ENCODE data around the gene TAF11L13. TPM values are rescaled to one million over a fixed set of nuclear protein-coding genes. Genes with fewer than 3 reads are reported as not detected.

Gene TAF11L13
- total RNA-seq, 4 donors from 2014 or later = not detected

DNA sequence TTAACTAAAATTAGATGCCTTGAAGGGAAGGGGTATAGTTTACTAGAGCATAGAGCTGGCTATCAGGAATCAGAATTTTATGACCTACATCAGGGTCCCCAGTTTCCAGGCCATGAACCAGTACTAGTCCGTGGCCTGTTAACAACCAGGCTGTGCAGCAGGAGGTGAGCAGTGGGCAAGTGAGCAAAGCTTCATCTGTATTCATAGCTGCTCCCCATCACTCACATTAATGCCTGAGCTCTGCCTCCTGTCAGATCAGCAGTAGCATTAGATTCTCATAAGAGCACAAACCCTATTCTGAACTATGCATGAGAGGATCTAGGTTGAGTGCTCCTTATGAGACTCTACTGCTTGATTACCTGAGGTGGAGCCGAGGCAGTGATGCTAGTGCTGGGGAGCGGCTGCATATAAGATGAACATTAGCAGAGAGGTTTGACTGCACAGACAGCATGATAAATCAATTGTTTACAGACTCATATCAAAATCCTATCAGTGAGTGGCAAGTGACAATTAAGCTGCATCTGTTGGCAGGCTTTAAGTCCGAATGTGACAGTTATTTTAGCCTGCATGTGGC, 47.0 kb downstream of the TAF11L13 start:
- Histone ChIP-seq H3K27ac (replicated peaks in 1 of 4) (no peak overlapping the region), H3K9me3 (no peaks in the 10 kb centered on the region), H3K27me3 (no peaks in the 10 kb centered on the region), H3K4me3 (no peak overlapping the region), H3K4me1 (no peaks in the 10 kb centered on the region), H3K36me3 (no peaks in the 10 kb centered on the region)
- TF ChIP-seq POLR2A (IDR thresholded peaks at IDR 0.05; ENCODE audit: low read depth) (no peak), EP300 (IDR thresholded peaks at IDR 0.05) (no peak), POLR2AphosphoS5 (IDR thresholded peaks at IDR 0.05) (no peak), CTCF (IDR thresholded peaks at IDR 0.05) (no peak)
- intact Hi-C loops (cut with DNase I) = no loop called here
- WGBS = 80% methylated on average over 3 of the region's 4 CpGs
- no peak for DNase-seq (ENCODE audit: extremely low spot score)

DNA sequence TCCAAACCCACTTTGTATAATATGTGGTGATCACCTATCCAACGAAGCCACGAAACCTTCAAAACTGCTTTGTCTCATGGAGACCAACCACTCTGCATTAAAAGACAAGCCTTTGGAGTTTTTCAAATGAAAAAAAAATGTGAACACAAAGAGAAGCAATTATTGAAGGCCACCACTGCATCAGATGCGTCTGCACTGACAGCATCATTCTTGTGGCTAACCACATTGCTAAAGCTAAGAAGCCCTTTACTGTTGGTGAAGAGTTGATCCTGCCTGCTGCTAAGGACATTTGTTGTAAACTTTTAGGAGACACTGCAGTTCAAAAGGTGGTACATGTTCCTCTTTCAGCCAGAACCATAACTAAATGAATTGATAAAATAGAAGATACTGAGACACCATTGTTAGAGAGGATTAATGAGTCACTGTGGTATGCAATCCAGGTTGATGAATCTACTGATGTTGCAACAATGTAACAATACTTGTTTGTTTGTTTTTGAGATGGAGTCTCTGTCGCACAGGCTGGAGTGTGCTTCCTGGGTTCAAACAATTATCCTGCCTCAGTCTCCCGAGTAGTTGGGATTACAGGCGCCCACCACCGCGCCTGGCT, 47.8 kb downstream of the TAF11L13 start:
- intact Hi-C loops (cut with DNase I) = no loop called here
- Histone ChIP-seq H3K27ac (replicated peaks in 1 of 4) (no peak overlapping the region), H3K4me1 (no peaks in the 10 kb centered on the region), H3K27me3 (no peaks in the 10 kb centered on the region), H3K9me3 (no peaks in the 10 kb centered on the region), H3K4me3 (no peak overlapping the region), H3K36me3 (no peaks in the 10 kb centered on the region)
- no peak for TF ChIP-seq EP300 (IDR thresholded peaks at IDR 0.05)
- no peak for TF ChIP-seq POLR2A (IDR thresholded peaks at IDR 0.05; ENCODE audit: low read depth)
- TF ChIP-seq POLR2AphosphoS5 (IDR thresholded peaks at IDR 0.05) = no peak
- TF ChIP-seq CTCF (IDR thresholded peaks at IDR 0.05) = no peak
- 83% methylated on average over 8 of the region's 8 CpGs for WGBS
- DNase-seq (ENCODE audit: extremely low spot score) = no peak

GRCh38 chr5:17680737-17681136, 48.8 kb downstream of the TAF11L13 start:
- TF ChIP-seq POLR2AphosphoS5 (IDR thresholded peaks at IDR 0.05) = no peak
- TF ChIP-seq POLR2A (IDR thresholded peaks at IDR 0.05; ENCODE audit: low read depth) = no peak
- TF ChIP-seq EP300 (IDR thresholded peaks at IDR 0.05) = no peak
- TF ChIP-seq CTCF (IDR thresholded peaks at IDR 0.05) = no peak
- Histone ChIP-seq H3K9me3 (no peaks in the 10 kb centered on the region), H3K4me1 (no peaks in the 10 kb centered on the region), H3K4me3 (no peak overlapping the region), H3K36me3 (no peaks in the 10 kb centered on the region), H3K27ac (replicated peaks in 1 of 4) (no peak overlapping the region), H3K27me3 (no peaks in the 10 kb centered on the region)
- intact Hi-C loops (cut with DNase I) = no loop called here
- WGBS = 74% methylated on average over 2 of the region's 2 CpGs
- no peak for DNase-seq (ENCODE audit: extremely low spot score)

Small RNA genes within 50 kb of the gene (small RNA-seq; reads per million reads assigned to genes)
- gene AC233724.1 = 0 reads per million in 3 donors
- 0 reads per million in 3 donors for gene AC233724.12
- gene AC233724.2 = 0 reads per million in 3 donors
- 0 reads per million in 3 donors for gene AC233724.3
- gene AC233724.4 = 0 reads per million in 3 donors
- 0 reads per million in 3 donors for gene AC233724.6
- 0 reads per million in 3 donors for gene AC233724.7

Other genes with a start within 250 kb of the TAF11L13 start
- gene TAF11L2, start 133.9 kb upstream of the TAF11L13 start, total RNA-seq = not detected
- not detected for gene TAF11L3, start 113.7 kb upstream of the TAF11L13 start, total RNA-seq
- gene TAF11L4, start 110.3 kb upstream of the TAF11L13 start, total RNA-seq = not detected
- not detected for gene TAF11L5, start 106.9 kb upstream of the TAF11L13 start, total RNA-seq
- not detected for gene TAF11L6, start 103.4 kb upstream of the TAF11L13 start, total RNA-seq
- gene TAF11L7, start 46.3 kb upstream of the TAF11L13 start, total RNA-seq = not detected
- not detected for gene TAF11L8, start 41.1 kb upstream of the TAF11L13 start, total RNA-seq
- gene TAF11L9, start 37.7 kb upstream of the TAF11L13 start, total RNA-seq = not detected
- gene TAF11L10, start 34.3 kb upstream of the TAF11L13 start, total RNA-seq = not detected
- not detected for gene TAF11L11, start 27.9 kb upstream of the TAF11L13 start, total RNA-seq
- gene TAF11L12, start 21.7 kb upstream of the TAF11L13 start, total RNA-seq = not detected
- gene TAF11L14, start 2.4 kb downstream of the TAF11L13 start, total RNA-seq = not detected

Data from esophagus muscularis mucosa (tissue), 4 donors.